Activated CD8-positive, alpha-beta memory T cell treated with anti-CD3 and anti-CD28 coated beads for 4 hours (primary cell): ENCODE data around the gene TMEM41A.

ENCODE experiments used
- DNase-seq, 2 donors: peaks; one replicate each; pipeline ENCODE4 v3.0.0-alpha.2; 2020; ENCODE audit warnings: low read depth in 2 of 2

Gene TMEM41A

GRCh38 chr3:185498503-185499396 lies at the start of gene TMEM41A:
TSS of gene TMEM41A (minus strand) at chr3:185499035. CDS start at chr3:185498961, 74 bp downstream.
- DNase-seq, result peak; percentile 73 to 77

DNA sequence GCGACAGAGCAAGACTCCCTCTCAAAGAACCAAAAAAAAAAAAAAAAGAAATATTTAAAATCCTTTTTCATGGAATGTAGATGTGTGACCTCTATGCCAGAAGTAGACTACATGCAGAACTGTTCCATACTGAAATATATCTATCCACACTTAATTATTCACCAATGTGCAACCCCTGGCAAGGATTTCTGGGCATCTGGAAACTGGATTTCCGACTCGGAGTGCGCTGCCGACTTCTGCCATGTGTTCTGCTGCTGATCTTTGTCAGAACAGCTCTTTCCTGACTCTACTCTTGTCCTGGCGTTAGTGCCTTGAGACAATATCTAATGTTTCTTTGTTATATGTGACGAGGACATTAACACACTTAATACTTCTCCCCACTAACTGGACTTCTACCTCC lies 41.9 kb upstream of the TMEM41A start:
- no peak for DNase-seq

DNA sequence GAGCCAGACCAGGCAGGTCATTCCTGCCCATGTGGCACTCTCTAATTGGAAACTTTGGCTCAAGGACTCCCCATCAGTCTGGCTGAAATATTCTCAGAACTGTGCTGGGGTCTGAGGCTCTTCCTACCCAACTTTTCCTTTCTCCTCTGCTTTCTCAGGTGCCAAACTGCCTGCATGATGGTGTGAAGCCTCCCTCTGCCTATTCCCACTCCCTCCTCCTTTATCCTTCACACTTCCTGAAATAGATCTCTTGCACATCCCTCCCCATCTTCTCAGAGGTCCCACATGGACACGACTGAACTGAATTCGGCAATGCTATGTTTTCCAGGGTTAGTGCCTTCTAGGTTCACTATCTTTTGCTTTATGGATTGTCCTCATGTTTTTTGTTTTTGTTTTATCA lies 41.1 kb upstream of the TMEM41A start:
- DNase-seq, result no peak

DNA sequence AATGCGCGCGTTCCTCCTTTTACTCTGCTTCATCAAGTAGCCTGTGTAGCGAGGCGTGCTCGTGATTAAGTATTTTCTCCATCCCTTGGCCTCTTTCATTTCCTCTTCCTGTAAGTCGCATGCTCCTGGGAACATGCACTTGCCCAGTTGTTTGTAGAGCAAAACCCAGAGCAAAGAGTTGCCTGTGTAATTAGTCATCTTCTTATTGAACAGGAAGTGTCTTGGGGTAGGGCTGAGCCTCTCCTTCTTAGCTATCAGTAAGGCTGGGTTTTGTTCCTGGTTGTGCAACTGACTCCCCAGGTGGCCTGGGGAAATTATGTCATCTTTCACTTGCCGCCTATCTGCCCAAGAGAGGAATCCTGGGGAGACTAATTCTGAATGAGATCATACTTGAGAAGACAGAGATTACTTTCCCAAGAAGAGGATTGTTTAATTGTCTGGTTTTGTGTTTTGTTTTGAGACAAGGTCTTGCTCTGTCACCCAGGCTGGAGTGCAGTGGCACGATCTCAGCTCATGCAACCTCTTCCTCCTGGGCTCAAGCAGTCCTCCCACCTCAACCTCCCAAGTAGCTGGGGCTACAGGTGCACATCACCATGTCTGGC lies 38.6 kb upstream of the TMEM41A start:
- no peak for DNase-seq

DNA sequence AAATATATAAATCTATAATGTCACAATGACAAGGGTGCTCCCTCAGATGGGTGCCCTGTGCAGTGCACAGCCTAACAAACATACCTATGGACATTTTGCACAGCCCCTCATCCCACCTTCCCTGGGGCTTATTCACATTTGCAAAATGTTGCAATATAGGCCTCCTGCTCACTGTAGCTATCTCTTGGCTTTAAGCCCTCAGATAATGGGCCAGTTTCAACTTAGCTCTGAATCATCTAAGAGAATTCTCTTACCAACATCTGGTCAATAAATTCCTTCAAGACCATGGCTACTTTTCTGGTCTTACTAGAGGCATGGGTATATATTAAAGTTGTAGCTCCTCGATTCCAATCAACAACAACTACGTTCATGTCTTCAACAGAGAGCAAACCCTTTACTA lies 35.7 kb upstream of the TMEM41A start:
- DNase-seq, result no peak

DNA sequence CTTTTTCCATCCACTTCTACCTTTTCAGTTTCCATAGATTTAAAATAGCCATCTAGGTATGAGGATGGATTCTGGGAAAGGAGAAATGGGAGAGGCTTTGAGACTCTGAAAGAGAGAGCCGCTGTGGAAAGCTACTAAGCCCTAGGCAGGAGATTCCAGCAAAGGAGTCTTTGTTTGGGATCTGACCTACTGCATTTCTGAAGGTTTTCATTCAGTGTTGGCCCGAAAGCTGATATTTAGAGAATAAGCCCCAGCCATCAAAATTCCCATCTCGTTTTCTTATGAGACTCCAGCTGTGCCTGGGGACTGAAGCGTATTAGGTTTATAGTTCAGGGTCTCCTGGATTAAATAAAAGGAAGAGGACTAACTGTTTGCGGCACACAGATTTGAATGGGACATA lies 34.1 kb upstream of the TMEM41A start:
- DNase-seq, result no peak

DNA sequence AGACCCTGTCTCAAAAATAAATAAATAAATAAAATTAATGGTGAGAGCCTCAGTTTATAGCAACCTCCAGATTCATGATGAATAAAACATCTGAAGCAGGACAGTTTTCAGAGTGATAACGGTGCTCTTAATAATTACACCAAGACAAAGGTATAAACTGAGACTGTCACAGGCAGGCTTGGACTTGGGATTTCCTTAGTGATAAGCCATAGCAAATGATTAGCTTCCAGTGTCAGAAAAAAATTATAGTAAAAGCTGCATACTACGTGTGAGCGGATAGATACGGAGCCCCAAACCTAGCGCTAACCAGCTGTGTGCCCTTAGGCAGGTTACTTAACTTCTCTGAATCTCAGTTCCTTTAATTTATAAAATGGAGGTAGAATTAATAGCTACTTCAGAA lies 32.0 kb upstream of the TMEM41A start:
- no peak for DNase-seq

GRCh38 chr3:185528532-185528931 lies 29.7 kb upstream of the TMEM41A start:
- no peak for DNase-seq

GRCh38 chr3:185527364-185527763 lies 28.5 kb upstream of the TMEM41A start:
- DNase-seq, result no peak

DNA sequence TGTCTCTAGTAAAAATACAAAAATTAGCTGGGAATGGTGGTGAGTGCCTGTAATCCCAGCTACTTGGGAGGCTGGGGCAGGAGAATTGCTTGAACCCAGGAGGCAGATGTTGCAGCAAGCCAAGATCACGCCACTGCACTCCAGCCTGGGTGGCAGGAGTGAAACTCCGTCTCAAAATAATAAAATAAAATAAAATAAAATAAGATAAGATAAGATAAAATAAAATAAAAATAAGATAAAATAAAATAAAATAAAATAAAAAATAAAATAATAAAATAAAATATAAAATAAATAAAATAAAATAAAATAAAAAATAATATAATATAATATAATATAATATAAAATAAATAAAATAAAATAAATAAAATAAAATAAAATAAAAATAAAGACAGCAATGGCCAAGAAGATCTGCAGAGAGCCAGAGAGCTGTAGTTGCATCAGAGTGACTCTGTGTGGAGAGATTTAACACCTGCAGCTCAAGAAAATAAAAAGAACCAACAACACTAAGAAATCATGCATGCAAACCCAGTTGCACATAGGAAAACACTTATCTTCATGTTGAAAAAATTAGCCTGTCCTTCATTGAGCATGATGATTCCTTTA lies 27.6 kb upstream of the TMEM41A start:
- no peak for DNase-seq

GRCh38 chr3:185521349-185522138 lies 22.7 kb upstream of the TMEM41A start:
- no peak for DNase-seq

- no peak for DNase-seq
Measured at GRCh38 chr3:185519021-185519420, 20.2 kb upstream of the TMEM41A start.

DNA sequence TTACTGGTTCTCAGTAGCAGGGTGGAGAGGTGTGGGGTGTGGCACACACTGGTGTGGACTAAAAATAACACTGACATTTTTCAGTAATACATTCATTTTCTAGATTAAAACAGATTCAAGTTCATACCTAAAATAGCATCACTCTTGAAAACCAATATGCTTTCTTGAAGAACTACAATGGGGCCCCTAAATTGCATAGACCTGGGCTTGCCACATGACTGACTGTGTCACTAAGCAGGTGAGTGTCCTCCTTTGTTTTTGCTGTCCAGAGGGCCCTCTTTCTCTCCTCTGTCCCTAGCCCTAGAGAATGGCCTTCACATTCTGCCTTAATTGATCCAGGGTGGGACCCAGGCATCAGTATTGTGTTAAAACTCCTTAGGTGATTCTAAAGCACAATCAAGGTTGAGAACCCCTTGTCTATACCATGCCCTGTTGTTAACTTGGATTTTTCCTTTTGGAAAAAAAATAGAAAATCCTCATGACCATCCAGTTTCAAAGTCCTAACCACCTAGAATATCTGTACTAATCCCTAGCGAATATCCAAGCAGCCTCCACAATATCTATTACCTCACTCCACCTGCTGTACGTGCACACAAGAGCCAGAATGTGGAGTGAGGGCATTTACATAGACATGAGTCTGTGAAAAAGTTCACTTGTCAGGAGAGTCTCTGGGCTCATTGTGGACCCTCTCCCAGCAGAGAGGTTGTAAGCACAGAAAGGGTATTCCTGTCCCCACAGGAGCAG lies 18.7 kb upstream of the TMEM41A start:
- DNase-seq, result no peak

DNA sequence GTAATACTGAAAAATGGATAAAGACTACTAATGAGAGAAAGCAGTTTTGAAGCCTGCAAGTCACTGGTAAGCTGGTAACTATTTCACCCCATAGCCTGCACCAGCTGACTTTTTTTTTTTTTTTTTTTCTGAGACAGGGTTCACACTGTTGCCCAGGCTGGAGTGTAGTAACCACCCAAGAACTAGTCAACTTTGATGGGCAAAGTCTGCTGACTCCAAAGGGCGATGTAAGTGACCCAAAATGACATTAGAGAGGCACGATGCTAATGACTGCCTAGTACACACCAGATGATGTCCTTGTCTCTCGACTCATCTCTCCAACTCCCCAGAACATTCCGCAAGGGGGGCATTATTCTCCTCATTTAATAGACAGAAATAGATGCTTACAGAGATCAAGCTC lies 12.9 kb upstream of the TMEM41A start:
- no peak for DNase-seq

GRCh38 chr3:185508335-185508991 lies 9.6 kb upstream of the TMEM41A start:
- no peak for DNase-seq

GRCh38 chr3:185507883-185508282 lies 9.0 kb upstream of the TMEM41A start:
- DNase-seq, result no peak

DNA sequence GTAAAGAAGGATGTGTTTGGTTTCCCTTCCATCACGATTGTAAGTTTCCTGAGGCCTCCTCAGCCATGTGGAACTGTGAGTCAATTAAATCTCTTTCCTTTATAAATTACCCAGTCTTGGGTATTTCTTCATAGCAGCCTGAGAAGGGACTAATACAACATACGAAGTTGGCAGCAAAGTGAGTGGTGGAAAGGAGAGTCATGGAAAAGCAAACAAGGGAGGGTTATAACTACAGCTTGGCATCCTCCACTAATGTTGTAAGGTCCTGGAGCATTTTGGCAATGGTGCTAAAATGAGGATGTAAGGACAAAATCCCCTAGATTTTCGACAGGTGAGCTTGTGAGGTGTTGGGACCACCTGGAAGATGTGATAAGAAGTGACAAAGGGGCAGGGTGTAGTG lies 5.8 kb upstream of the TMEM41A start:
- DNase-seq, result no peak

DNA sequence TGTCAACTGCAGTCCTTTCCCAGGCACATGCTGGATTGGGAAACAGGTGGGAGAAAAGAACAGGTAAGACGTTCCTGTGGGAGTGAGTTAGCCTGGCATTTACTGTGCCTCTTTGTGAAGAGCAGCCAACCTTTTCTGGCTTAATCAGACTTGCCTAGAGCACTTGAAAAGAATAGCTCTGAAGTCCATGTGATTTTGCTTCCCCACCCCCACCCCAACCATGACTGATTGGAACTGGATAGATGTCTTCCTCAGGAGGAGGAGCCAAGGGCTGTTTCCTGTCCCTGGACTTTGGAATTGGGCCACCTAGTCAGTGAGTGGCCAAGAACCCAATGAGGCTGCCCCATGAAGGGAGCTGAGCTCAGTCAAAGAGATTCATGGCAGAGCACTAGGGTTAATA lies 4.7 kb upstream of the TMEM41A start:
- no peak for DNase-seq

DNA sequence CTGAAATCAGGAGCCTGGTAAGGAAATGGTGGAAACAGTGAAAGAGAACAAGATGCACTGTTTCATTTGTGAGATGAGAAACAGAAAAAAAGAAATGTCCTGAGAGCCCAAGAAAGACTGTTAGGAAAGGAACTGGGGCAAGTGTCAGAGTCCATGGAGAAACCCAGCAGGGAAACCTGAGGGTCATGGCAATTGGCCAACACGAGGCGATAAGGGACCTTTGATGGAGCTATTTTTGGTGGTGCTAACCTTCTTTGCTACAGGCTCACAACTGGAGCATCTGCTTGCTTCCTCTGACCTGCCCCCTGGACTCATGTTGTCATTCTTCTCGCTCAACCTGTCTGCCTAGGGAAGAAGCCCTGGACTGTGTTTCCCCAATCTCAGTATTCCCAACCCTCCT lies 4.2 kb upstream of the TMEM41A start:
- no peak for DNase-seq

DNA sequence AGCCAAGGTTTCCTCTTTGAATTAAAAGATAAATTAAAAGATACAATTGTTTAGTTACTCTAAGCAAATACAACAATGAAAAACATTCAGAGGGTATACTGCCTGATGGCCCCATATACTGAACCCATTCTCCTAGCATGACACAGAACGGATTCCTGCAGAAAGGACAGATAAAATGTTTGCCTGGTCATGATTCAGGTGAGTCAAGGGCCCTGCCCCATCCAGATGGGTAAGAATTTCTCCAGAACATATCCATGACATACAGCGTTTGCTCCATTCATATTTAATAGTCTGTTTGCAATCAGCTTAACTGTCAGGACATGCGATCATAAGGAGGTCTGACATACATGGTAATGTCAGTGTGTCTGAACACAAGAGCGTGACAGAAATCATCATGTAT lies 8.6 kb downstream of the TMEM41A start:
- no peak for DNase-seq

DNA sequence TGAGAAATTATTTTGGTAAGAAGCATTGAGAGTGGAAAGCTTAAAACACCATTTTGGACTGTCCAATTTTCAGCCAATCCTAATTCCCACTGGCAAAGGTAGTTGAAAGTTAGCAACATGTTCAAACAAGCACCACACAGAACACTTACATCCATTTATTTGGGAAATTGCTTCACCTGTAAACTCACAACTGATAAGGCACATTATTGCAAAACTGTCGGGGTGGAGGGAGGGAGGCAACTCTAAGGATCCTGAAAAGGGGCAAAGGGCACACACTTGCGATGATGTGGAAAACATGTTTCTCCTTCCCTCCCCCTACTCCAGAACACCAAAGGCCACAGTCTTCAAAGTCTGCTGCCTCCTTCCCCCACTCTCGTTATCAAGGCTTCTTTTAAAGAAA lies 9.4 kb downstream of the TMEM41A start:
- no peak for DNase-seq
